HK-2 (cell line): ENCODE results near the gene PIM3.
A peak's percentile ranks its signal among the peaks of the same experiment; 100 is the strongest.
"Not testable (repeated sequence)": the region's sequence is repeated elsewhere in the genome, so short reads cannot be mapped to it uniquely, and the experiment has no call there.

Source experiments
- DNase-seq: peaks from one replicate; pipeline ENCODE4 v3.0.0-alpha.2; 2018; ENCODE audit not compliant: unreplicated experiment

Gene PIM3

GRCh38 chr22:49966774-49967705 lies 6.5 kb downstream of the PIM3 start:
- no peak for DNase-seq

DNA sequence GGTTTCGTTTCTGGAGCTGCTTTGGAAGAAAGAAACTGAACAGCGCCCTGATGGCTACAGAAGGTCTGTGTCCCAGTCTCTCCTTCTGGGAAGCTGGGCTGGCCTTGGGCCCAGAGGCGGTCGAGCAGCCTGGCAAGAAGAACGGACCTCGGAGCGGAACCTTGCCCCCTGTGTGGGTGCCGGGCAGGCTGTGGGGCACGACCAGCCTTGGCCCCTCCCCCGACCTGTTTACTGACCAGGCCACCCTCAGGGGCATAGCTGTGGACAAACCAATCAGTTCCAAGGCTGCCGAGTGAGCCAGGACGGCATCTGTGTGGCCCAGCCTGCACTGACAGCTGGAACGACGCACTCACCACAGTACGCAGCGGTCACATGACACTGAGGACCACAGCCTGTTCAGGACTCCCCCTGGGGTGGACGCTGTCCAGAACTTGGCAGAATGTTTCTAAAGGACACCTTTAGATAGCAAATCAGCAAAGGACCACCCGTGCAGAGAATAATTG lies 7.2 kb downstream of the PIM3 start:
- DNase-seq: no peak

- DNase-seq: no peak
These were observed 7.8 kb downstream of the PIM3 start for GRCh38 chr22:49968313-49968830.

DNA sequence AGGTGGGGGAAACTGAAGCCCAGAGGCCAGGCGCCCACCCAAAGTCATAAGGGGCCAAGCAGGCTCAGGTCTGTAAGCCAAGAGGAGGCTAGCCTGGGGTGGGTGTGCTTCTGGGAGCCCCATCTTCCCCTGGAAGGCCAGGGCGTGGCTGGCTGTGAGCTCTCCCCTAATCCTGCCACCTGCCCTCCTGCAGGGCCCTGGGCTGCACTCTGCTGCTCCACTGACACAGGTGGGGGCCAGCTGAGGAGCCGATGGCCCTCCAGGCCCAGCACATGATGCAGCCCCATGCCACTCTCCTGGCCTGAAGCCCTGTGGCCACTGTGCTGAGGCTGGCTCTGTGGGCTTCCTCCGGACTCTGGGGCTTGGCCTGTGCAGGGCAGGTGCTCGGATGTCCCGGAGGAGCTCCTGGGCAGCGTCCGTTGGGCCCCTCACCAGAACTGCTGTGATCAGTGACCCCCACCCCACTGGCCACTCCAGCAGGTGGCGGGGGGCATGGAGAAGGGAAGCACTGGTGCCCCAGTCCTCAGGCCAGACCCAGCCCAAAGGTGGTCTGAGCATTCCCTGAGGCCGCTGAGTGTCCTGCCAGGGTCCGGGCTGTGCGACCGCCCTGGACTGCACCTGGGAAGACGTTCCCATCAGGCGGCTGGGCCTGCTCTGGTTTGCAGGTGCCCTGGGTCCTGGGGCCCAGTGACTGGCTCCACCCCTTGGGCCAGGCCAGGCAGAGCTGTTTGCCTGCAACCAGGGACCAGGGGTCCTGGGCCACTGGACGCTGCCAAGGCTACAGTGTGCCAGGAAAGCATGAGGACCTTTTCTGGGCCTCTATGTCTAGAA lies 8.5 kb downstream of the PIM3 start:
- no peak for DNase-seq

GRCh38 chr22:49969751-49970527 lies 9.4 kb downstream of the PIM3 start:
- DNase-seq: no peak

DNA sequence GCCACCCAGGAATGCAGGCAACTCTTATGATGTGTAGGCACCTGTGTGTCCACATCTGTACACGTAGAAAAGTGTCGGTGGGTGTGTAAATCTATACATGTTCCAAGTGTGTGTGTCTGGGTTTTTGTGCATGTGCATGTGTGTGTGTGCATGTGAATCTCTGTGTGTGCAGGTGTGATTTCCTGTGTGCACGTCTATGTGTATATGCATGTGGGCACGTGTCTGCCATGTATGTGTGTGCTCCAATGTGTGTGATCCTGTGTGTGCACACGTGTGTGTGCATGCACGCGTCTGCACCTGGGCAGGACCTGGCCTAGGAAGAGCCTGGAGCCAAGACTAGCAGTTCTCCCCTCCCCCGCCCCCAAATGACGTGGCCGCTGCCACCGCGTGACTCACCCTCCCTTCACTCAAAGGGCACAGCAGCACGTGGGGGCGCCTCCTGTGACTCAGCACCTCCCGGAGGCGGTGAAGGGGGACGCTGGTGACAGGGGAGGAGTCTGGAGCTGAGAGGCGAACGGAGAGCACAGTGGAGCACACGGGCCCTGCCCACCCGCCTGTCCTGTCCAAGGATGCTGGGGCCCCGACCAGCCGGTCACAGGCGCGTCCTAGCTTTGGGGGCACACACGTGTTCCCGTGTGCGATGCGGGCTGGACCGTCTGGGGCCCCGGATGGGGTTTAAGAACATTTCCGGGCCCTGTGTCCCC lies 10.1 kb downstream of the PIM3 start:
- peak; percentile 95 for DNase-seq

GRCh38 chr22:49971232-49972162 lies 10.9 kb downstream of the PIM3 start:
- DNase-seq: peak; percentile 65

DNA sequence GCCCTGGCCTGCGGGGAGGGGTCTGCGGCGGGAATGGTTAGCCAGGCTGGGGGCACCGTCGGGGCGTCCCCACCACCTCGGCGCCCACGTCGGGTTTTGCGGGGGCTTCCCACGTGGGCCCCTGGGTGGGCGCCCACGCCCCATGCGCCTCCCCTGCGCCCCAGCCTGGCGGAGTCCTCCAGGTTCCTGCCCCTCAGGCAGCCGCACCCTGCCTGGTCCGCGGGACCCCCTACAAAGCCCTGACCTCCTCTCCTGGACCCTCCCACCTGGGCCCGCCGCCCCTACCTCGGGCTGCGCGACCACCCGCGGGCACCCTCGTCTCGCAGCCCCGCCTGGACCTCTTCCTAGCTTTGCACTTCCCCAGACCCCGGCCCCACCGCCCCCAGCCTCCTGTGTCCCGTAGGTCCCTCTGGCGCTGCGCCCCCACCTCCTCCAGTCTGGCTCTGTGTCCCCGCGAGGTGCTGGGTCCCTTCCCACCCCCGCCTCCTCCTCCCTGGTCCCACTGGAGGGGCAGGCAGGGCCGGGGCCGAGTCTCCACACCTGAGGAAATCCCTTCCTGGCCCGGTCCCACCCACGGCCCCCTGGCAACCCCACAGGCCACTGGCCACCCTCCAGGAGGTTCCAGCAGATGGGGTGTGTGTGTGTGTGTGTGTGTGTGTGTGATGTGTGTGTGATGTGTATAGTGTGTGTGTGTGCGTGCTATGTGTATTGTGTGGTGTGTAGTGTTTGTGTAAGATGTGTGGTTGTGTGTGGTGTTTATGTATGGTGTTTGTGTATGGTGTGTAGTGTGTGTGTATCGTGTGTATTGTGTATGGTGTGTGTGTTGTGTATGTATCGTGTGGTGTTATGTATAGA lies 11.8 kb downstream of the PIM3 start:
- no peak for DNase-seq

DNA sequence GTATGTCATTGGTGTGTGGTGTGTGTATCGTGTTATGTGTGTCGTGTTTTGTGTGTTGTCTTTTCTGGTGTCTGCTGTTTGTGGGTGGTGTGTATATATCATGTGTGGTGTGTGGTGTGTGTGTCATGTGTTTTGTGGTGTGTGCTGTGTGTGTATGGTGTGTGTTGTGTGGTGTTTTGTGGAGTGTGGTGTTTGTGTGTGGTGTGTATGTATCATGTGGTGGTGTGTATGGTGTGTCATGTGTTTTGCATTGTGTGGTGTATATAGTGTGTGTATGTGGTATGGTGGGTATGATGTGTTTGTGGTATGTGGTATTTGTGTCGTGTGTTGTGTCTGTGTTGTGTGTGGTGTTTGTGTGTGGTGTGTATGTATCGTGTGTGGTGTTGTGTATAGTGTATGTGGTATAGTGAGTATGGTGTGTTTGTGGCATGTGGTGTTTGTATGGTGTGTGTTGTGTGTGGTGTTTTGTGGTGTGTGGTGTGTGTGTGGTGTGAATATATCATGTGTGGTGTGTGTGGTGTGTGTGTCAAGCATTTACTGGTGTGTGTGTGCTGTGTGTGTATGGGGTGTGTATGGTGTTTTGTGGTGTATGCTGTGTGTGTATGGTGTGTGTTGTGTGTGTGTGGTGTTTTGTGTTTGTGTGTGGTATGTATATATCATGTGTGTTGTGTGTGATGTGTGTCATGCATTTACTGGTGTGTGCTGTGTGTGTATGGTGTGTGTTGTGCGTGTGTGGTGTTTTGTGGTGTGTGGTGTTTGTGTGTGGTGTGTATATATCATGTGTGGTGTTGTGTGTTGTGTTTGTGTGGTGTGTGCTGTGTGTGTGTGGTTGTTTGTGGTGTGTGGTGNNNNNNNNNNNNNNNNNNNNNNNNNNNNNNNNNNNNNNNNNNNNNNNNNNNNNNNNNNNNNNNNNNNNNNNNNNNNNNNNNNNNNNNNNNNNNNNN lies 12.7 kb downstream of the PIM3 start:
- no peak for DNase-seq

DNA sequence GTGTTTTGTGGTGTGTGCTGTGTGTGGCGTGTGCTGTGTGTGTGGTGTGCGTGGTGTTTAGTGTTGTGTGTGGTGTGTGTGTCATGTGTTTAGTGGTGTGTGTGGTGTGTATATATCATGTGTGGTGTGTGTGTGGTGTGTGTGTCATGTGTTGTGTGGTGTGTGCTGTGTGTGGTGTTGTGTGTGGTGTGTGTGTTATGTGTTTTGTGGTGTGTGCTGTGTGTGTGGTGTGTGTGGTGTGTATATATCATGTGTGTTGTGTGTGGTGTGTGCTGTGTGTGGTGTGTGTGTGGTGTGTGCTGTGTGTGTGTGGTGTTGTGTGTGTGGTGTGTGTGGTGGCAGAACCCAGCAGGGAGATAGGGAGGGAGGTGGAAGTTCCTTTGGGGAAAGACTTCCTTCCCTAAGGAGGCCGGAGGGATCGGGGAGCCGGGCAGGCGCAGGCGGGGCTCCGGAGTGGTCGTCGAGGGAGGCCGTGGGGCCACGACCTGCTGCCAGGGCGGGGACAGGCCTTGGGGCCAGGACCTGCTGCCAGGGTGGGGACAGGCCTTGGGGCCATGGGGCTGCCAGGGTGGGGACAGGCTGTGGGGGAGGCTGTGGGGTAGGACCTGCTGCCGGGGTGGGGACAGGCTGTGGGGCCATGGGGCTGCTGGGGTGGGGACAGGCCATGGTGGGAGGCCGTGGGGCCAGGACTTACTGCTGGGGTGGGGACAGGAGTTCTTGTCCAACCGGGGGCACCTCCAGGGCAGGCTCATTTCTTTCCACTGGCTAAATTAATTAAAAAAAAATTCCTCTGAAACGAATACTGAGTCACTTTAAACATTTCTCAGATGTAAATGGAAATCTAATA lies 15.2 kb downstream of the PIM3 start:
- no peak for DNase-seq

- no peak for DNase-seq
These were observed 16.0 kb downstream of the PIM3 start for GRCh38 chr22:49976439-49977175.

DNA sequence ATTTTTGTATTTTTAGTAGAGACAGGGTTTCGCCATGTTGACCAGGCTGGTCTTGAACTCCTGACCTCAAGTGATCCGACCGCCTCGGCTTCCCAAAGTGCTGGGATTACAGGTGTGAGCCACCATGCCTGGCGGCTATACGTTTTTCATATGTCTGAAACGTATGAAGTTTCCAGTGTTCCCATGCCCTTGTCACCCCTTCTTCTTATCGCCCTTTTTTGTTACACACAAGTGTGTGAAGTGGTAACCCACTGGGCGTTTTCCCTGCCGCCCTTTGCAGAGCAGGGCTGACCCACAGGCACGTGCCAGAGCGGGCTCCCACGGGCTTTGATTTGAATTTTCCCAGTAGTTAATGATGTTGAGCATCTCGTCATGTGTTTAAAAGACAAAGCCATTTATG lies 17.0 kb downstream of the PIM3 start:
- no peak for DNase-seq

- DNase-seq: no peak
These were observed 19.2 kb downstream of the PIM3 start for GRCh38 chr22:49979587-49980264.

DNA sequence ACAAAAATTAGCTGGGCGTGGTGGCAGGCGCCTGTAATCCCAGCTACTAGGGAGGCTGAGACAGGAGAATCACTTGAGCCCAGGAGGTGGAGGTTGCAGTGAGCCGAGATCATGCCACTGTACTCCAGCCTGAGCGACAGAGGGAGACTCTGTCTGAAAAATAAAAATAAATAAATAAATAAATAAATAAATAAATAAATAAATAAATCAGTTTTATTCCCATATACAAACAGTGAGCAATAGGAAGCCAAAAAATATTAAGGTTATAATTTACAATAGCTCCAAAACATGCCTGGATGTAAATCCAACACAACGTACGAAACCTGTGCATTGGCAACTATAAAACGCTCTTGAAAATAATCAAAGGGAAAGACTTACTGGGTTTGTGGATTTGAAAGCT lies 21.2 kb downstream of the PIM3 start:
- DNase-seq: not testable (repeated sequence)
